ENCODE measurements around the gene MYDGF.

- TF ChIP-seq CTCF (IDR thresholded peaks at IDR 0.05) (no peak), ZFX (IDR thresholded peaks at IDR 0.05; ENCODE audit: borderline replicate concordance) (no peak)
These were observed 17.3 kb upstream of the MYDGF start for GRCh38 chr19:4687396-4687795.

All from 22Rv1 (cell line).